Measurements from ENCODE around the gene P2RX5. TPM values are rescaled to one million over a fixed set of nuclear protein-coding genes. Genes with fewer than 3 reads are reported as not detected.
"Not testable (repeated sequence)": the region's sequence is repeated elsewhere in the genome, so short reads cannot be mapped to it uniquely, and the experiment has no call there.

The P2RX5 gene
- total and polyA plus RNA-seq, 10 of the 15 experiments (the other 5 are each of a cell fraction or from before 2014, with no cell fraction given), result 6.9 to 28.8 (median 19.5) TPM

- ChIA-PET POLR2A (no interaction called here), SMC1A (ENCODE audit: uncharacterized antibody, unreplicated experiment) (no interaction called here), RAD21 (ENCODE audit: unreplicated experiment) (no interaction called here), CTCF (interaction anchor here (0.6 to 2.1 kb wide), 2 partner anchors 33 to 206 kb away, joined by 3 to 5 read pairs; no protein-coding TSS in a partner anchor)
- FAIRE-seq (no peak), DNase-seq (ENCODE audit: low read depth, low spot score) (no peak), ATAC-seq (no peak)
- H2AFZ ChIP-seq (ENCODE audit: control insufficient read depth, low read depth, low read length), result no peak overlapping the region
- peaks cover 4% of the 10 kb centered on the region; the same call in 1 of the 2 replicates for H3K4me1 ChIP-seq (ENCODE audit: control insufficient read depth, insufficient read depth, low read length)
- no TSS peak for BruUV-seq (replicated peaks)
- no peak overlapping the region for H3K4me3 ChIP-seq
- in situ Hi-C loops (cut with MboI) (loop anchor here (25.0 kb wide), 1 partner anchor 1507 kb away; no protein-coding TSS in a partner anchor), intact Hi-C loops (cut with micrococcal nuclease; ENCODE audit: unreplicated experiment) (no loop called here)
- TF ChIP-seq CREM (IDR thresholded peaks at IDR 0.05; ENCODE audit: low read depth) (no peak), SUZ12 (IDR thresholded peaks at IDR 0.05; ENCODE audit: unreplicated experiment) (no peak)
- H3K4me2 ChIP-seq (ENCODE audit: control insufficient read depth, insufficient read depth), result no peak overlapping the region
- no peaks in the 10 kb centered on the region for H3K36me3 ChIP-seq (ENCODE audit: control insufficient read depth in 2 of 2, insufficient read depth in 2 of 2, low read length in 1 of 2)
- no peaks in the 10 kb centered on the region for H3K27me3 ChIP-seq (replicated peaks in 1 of 2; ENCODE audit: control insufficient read depth in 2 of 2, insufficient read depth in 2 of 2, low read length in 1 of 2)
- H3K9ac ChIP-seq (ENCODE audit: control insufficient read depth, insufficient read depth, low read length), result no peak overlapping the region
- WGBS (ENCODE audit: insufficient coverage, insufficient replicate concordance, low lambda C conversion rate, missing lambda C conversion rate), result 74% methylated on average over 20 of the region's 20 CpGs
- peaks cover 3% of the 10 kb centered on the region; the same call in 2 of the 3 replicates for H3K9me3 ChIP-seq (replicated peaks; ENCODE audit: control insufficient read depth, insufficient read depth, low read length)
- no peaks in the 10 kb centered on the region for H4K20me1 ChIP-seq (ENCODE audit: control insufficient read depth, insufficient read depth)
- no peaks in the 10 kb centered on the region for H3K79me2 ChIP-seq (ENCODE audit: control insufficient read depth, insufficient read depth, low read length)
- H3K27ac ChIP-seq (ENCODE audit: control insufficient read depth, insufficient read depth), result no peak overlapping the region
Measured at GRCh38 chr17:3704931-3705717, 9.2 kb upstream of the P2RX5 start.

GRCh38 chr17:3702041-3702539 is 6.1 kb upstream of the P2RX5 start:
- H3K27me3 ChIP-seq (replicated peaks in 1 of 2; ENCODE audit: control insufficient read depth in 2 of 2, insufficient read depth in 2 of 2, low read length in 1 of 2); BruUV-seq (replicated peaks); H3K4me3 ChIP-seq; H2AFZ ChIP-seq (ENCODE audit: control insufficient read depth, low read depth, low read length); ATAC-seq; FAIRE-seq; H3K9ac ChIP-seq (ENCODE audit: control insufficient read depth, insufficient read depth, low read length); H3K4me1 ChIP-seq (ENCODE audit: control insufficient read depth, insufficient read depth, low read length); DNase-seq (ENCODE audit: low read depth, low spot score); H3K27ac ChIP-seq (ENCODE audit: control insufficient read depth, insufficient read depth); H4K20me1 ChIP-seq (ENCODE audit: control insufficient read depth, insufficient read depth); H3K4me2 ChIP-seq (ENCODE audit: control insufficient read depth, insufficient read depth); RAD21 ChIA-PET (ENCODE audit: unreplicated experiment); H3K36me3 ChIP-seq (ENCODE audit: control insufficient read depth in 2 of 2, insufficient read depth in 2 of 2, low read length in 1 of 2); CTCF ChIA-PET; intact Hi-C loops (cut with micrococcal nuclease; ENCODE audit: unreplicated experiment); H3K79me2 ChIP-seq (ENCODE audit: control insufficient read depth, insufficient read depth, low read length): not testable (repeated sequence)
- SMC1A ChIA-PET (ENCODE audit: uncharacterized antibody, unreplicated experiment), result interaction anchor here (1.3 to 1.9 kb wide), 2 partner anchors 9 to 21 kb away, joined by 4 to 5 read pairs; no protein-coding TSS in a partner anchor
- TF ChIP-seq NFYB (IDR thresholded peaks at IDR 0.05; ENCODE audit: insufficient read depth, low read depth, low read length), result peak; percentile 83
- WGBS (ENCODE audit: insufficient coverage, insufficient replicate concordance, low lambda C conversion rate, missing lambda C conversion rate), result 83% methylated on average over 7 of the region's 7 CpGs
- H3K9me3 ChIP-seq (replicated peaks; ENCODE audit: control insufficient read depth, insufficient read depth, low read length), result peaks cover 15% of the 10 kb centered on the region; the same call in 2 of the 3 replicates
- POLR2A ChIA-PET, result interaction anchor here (0.9 kb wide), 1 partner anchor 9 kb away, joined by 5 read pairs; no protein-coding TSS in a partner anchor
- in situ Hi-C loops (cut with MboI), result loop anchor here (25.0 kb wide), 1 partner anchor 1510 kb away; no protein-coding TSS in a partner anchor
